GM23338 (cell line): ENCODE results near the gene HSH2D. TPM values are rescaled to one million over a fixed set of nuclear protein-coding genes. Genes with fewer than 3 reads are reported as not detected.

Experiments
- ATAC-seq: fragments of 200-7000 bp; cut with Tn5 transposase; 3 replicates; pipeline ENCODE4 v1.9.1; 2020
- DNase-seq: peaks from one replicate; pipeline ENCODE4 v3.0.0-alpha.2; 2015; ENCODE audit warnings: low spot score
- H2AFZ ChIP-seq: fragments of 200-600 bp; sonication (generic); 2 replicates; pipeline ENCODE4 v1.8.0; 2016; ENCODE audit warnings: antibody characterized with exemption, mild to moderate bottlenecking, moderate library complexity
- H3F3A ChIP-seq: fragments of 200-600 bp; sonication (generic); replicated peaks from 2 replicates; pipeline ENCODE4 v1.8.0; 2017; ENCODE audit warnings: antibody characterized with exemption, mixed run types, low read depth
- H3K27ac ChIP-seq: fragments of 200-600 bp; sonication (generic); 2 replicates; pipeline ENCODE4 v1.6.1; 2016; ENCODE audit warnings: low read depth
- H3K27me3 ChIP-seq: fragments of 200-600 bp; sonication (generic); 2 replicates; pipeline ENCODE4 v1.8.0; 2016; ENCODE audit warnings: mild to moderate bottlenecking, mixed run types, moderate library complexity; ENCODE audit not compliant: insufficient read depth
- H3K36me3 ChIP-seq: fragments of 200-600 bp; sonication (generic); 2 replicates; pipeline ENCODE4 v1.8.0; 2016; ENCODE audit warnings: mild to moderate bottlenecking; ENCODE audit not compliant: insufficient read depth
- H3K4me1 ChIP-seq: fragments of 200-600 bp; sonication (generic); 2 replicates; pipeline ENCODE4 v1.8.0; 2016; ENCODE audit warnings: mild to moderate bottlenecking, moderate library complexity; ENCODE audit not compliant: insufficient read depth
- H3K4me2 ChIP-seq: fragments of 200-600 bp; sonication (generic); 2 replicates; pipeline ENCODE4 v1.7.1; 2017; ENCODE audit warnings: mixed run types
- H3K4me3 ChIP-seq: fragments of 200-600 bp; sonication (generic); 2 replicates; pipeline ENCODE4 v1.6.1; 2016; ENCODE audit warnings: mixed run types
- H3K79me2 ChIP-seq: fragments of 200-600 bp; sonication (generic); replicated peaks from 2 replicates; pipeline ENCODE4 v1.8.0; 2017; ENCODE audit warnings: mild to moderate bottlenecking; ENCODE audit not compliant: insufficient read depth
- H3K9me2 ChIP-seq: fragments of 200-600 bp; sonication (generic); 2 replicates; pipeline ENCODE4 v1.8.0; 2017; ENCODE audit not compliant: insufficient read depth
- H4K20me1 ChIP-seq: fragments of 200-600 bp; sonication (generic); replicated peaks from 2 replicates; pipeline ENCODE4 v1.8.0; 2017; ENCODE audit warnings: mild to moderate bottlenecking; ENCODE audit not compliant: insufficient read depth
- H3K27ac Mint-ChIP-seq: 2 replicates; pipeline ENCODE4 v1.8.0; 2020; ENCODE audit warnings: inconsistent platforms, mild to moderate bottlenecking, moderate library complexity, mixed read lengths
- H3K27me3 Mint-ChIP-seq: 3 replicates; pipeline ENCODE4 v1.8.0; 2022; ENCODE audit warnings: low read depth, mild to moderate bottlenecking, moderate library complexity, mixed read lengths, inconsistent platforms; ENCODE audit not compliant: insufficient read depth, poor library complexity
- H3K36me3 Mint-ChIP-seq: 3 replicates; pipeline ENCODE4 v1.8.0; 2021; ENCODE audit warnings: low read depth, mild to moderate bottlenecking, inconsistent platforms, moderate library complexity, mixed read lengths
- H3K4me1 Mint-ChIP-seq: 3 replicates; pipeline ENCODE4 v1.8.0; 2020; ENCODE audit warnings: mild to moderate bottlenecking, inconsistent platforms, mixed read lengths
- H3K4me3 Mint-ChIP-seq: 3 replicates; pipeline ENCODE4 v1.8.0; 2021; ENCODE audit warnings: moderate library complexity, mild to moderate bottlenecking, inconsistent platforms, mixed read lengths
- H3K9me3 Mint-ChIP-seq: 3 replicates; pipeline ENCODE4 v1.8.0; 2020; ENCODE audit warnings: moderate library complexity, mild to moderate bottlenecking, inconsistent platforms, mixed read lengths
- CREB1 ChIP-seq: fragments of 250-450 bp; sonication (Bioruptor Pico); IDR thresholded peaks from 2 replicates; pipeline ENCODE4 v1.5.0; 2020; ENCODE audit warnings: low read depth, mild to moderate bottlenecking, moderate library complexity
- EZH2 ChIP-seq: fragments of 200-600 bp; sonication (generic); IDR thresholded peaks from one replicate; pipeline ENCODE4 v1.8.0; 2017; ENCODE audit warnings: antibody characterized with exemption, mild to moderate bottlenecking, low read depth; ENCODE audit not compliant: unreplicated experiment
- EZH2phosphoT487 ChIP-seq: fragments of 200-600 bp; sonication (generic); IDR thresholded peaks from one replicate; pipeline ENCODE4 v1.8.1; 2018; ENCODE audit warnings: antibody characterized with exemption; ENCODE audit not compliant: unreplicated experiment
- JUNB ChIP-seq: IDR thresholded peaks from one replicate; pipeline ENCODE4 v1.6.1; 2016; ENCODE audit warnings: antibody characterized with exemption; ENCODE audit not compliant: unreplicated experiment
- POLR2AphosphoS5 ChIP-seq: IDR thresholded peaks from 2 replicates; pipeline ENCODE4 v1.6.1; 2016; ENCODE audit warnings: antibody characterized with exemption, low read depth
- REST ChIP-seq: IDR thresholded peaks from one replicate; pipeline ENCODE4 v1.6.1; 2018; ENCODE audit warnings: antibody characterized with exemption; ENCODE audit not compliant: unreplicated experiment
- STAT1 ChIP-seq: IDR thresholded peaks from one replicate; pipeline ENCODE4 v1.6.1; 2016; ENCODE audit warnings: antibody characterized with exemption; ENCODE audit not compliant: unreplicated experiment
- ZNF114 ChIP-seq: fragments of 250-450 bp; sonication (Bioruptor Pico); IDR thresholded peaks from 2 replicates; pipeline ENCODE4 v1.5.0; 2020; ENCODE audit warnings: mild to moderate bottlenecking, moderate library complexity
- ZNF331 ChIP-seq: fragments of 250-450 bp; sonication (Bioruptor Pico); IDR thresholded peaks from 2 replicates; pipeline ENCODE4 v1.5.0; 2020; ENCODE audit warnings: low read depth, mild to moderate bottlenecking, moderate library complexity
- polyA plus RNA-seq: library from polyadenylated mRNA; unstranded; fragments of >200 nt; fragmentation: Nextera tagmentation; extraction: Ambion mirVana; gene quantifications from 2 replicates; pipeline ENCODE4 v1.2.1, GENCODE V29; 2016
- total RNA-seq: library from RNA; depleted of rRNA; stranded (reverse); fragments of >200 nt; shearing (Covaris generic); gene quantifications from 2 replicates; pipeline ENCODE4 v1.2.3, GENCODE V29; 2014
- TF ChIP-seq, protein P1 (sequence below), 2 experiments: fragments of 200-600 bp in 1 of 2; sonication (generic) in 1 of 2; conservative IDR thresholded peaks; 2 replicates each; pipeline versions ENCODE4 v1.5.1 to v1.6.1; 2016 to 2017; ENCODE audit warnings: antibody characterized with exemption in 2 of 2, low read depth in 2 of 2, mild to moderate bottlenecking in 2 of 2, moderate library complexity in 1 of 2
- TF ChIP-seq, protein P2 (sequence below): IDR thresholded peaks from 2 replicates; pipeline ENCODE4 v1.6.1; 2016; ENCODE audit warnings: antibody characterized with exemption
- TF ChIP-seq, protein P3 (sequence below): fragments of 250-450 bp; sonication (Bioruptor Pico); IDR thresholded peaks from 2 replicates; pipeline ENCODE4 v1.5.0; 2020; ENCODE audit warnings: mild to moderate bottlenecking, moderate library complexity

Gene HSH2D
- total and polyA plus RNA-seq, 2 experiments from 2014 or later: 0.81 to 1.4 TPM

DNA sequence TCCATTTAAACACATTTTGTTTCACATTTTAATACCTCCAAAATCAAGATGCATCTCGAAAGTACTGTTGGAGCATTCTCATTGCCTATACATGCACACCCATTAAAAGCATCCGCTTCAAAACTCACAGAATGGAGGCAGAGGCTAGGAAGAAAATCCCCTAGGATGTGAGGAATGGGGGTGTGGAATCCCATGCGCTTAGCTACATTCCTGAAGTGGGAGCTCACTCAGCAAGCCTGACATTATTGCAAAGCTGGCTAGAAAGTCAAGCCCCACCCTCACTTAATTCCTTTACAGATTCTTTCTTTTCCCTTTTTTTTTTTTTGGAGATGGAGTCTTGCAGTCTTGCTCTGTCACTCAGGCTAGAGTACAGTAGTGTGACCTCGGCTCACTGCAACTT, 37.1 kb downstream of the HSH2D start:
- no peak overlapping the region for H3K4me2 ChIP-seq
- no peaks in the 10 kb centered on the region; the same call in 2 of the 3 replicates for H3K36me3 Mint-ChIP-seq

More for the DNA sequence above, 37.1 kb downstream of the HSH2D start:
- Histone ChIP-seq H4K20me1 (no peaks in the 10 kb centered on the region), H3F3A (no peaks in the 10 kb centered on the region), H3K4me3 (no peak overlapping the region), H3K9me2 (no peaks in the 10 kb centered on the region), H3K36me3 (no peaks in the 10 kb centered on the region), H2AFZ (no peak overlapping the region), H3K79me2 (no peaks in the 10 kb centered on the region), H3K27me3 (no peaks in the 10 kb centered on the region), H3K27ac (no peak overlapping the region), H3K4me1 (no peaks in the 10 kb centered on the region)
- TF ChIP-seq, protein P1, sequence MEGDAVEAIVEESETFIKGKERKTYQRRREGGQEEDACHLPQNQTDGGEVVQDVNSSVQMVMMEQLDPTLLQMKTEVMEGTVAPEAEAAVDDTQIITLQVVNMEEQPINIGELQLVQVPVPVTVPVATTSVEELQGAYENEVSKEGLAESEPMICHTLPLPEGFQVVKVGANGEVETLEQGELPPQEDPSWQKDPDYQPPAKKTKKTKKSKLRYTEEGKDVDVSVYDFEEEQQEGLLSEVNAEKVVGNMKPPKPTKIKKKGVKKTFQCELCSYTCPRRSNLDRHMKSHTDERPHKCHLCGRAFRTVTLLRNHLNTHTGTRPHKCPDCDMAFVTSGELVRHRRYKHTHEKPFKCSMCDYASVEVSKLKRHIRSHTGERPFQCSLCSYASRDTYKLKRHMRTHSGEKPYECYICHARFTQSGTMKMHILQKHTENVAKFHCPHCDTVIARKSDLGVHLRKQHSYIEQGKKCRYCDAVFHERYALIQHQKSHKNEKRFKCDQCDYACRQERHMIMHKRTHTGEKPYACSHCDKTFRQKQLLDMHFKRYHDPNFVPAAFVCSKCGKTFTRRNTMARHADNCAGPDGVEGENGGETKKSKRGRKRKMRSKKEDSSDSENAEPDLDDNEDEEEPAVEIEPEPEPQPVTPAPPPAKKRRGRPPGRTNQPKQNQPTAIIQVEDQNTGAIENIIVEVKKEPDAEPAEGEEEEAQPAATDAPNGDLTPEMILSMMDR (conservative IDR thresholded peaks at IDR 0.05; ENCODE audit: low read depth in 2 of 2): no peak
- no peak for TF ChIP-seq EZH2
- no peak for TF ChIP-seq EZH2phosphoT487
- no peak for TF ChIP-seq JUNB
- TF ChIP-seq ZNF331 (CRISPR knock-in tag): no peak
- TF ChIP-seq, protein P2, sequence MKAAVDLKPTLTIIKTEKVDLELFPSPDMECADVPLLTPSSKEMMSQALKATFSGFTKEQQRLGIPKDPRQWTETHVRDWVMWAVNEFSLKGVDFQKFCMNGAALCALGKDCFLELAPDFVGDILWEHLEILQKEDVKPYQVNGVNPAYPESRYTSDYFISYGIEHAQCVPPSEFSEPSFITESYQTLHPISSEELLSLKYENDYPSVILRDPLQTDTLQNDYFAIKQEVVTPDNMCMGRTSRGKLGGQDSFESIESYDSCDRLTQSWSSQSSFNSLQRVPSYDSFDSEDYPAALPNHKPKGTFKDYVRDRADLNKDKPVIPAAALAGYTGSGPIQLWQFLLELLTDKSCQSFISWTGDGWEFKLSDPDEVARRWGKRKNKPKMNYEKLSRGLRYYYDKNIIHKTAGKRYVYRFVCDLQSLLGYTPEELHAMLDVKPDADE: no peak
- TF ChIP-seq, protein P3, sequence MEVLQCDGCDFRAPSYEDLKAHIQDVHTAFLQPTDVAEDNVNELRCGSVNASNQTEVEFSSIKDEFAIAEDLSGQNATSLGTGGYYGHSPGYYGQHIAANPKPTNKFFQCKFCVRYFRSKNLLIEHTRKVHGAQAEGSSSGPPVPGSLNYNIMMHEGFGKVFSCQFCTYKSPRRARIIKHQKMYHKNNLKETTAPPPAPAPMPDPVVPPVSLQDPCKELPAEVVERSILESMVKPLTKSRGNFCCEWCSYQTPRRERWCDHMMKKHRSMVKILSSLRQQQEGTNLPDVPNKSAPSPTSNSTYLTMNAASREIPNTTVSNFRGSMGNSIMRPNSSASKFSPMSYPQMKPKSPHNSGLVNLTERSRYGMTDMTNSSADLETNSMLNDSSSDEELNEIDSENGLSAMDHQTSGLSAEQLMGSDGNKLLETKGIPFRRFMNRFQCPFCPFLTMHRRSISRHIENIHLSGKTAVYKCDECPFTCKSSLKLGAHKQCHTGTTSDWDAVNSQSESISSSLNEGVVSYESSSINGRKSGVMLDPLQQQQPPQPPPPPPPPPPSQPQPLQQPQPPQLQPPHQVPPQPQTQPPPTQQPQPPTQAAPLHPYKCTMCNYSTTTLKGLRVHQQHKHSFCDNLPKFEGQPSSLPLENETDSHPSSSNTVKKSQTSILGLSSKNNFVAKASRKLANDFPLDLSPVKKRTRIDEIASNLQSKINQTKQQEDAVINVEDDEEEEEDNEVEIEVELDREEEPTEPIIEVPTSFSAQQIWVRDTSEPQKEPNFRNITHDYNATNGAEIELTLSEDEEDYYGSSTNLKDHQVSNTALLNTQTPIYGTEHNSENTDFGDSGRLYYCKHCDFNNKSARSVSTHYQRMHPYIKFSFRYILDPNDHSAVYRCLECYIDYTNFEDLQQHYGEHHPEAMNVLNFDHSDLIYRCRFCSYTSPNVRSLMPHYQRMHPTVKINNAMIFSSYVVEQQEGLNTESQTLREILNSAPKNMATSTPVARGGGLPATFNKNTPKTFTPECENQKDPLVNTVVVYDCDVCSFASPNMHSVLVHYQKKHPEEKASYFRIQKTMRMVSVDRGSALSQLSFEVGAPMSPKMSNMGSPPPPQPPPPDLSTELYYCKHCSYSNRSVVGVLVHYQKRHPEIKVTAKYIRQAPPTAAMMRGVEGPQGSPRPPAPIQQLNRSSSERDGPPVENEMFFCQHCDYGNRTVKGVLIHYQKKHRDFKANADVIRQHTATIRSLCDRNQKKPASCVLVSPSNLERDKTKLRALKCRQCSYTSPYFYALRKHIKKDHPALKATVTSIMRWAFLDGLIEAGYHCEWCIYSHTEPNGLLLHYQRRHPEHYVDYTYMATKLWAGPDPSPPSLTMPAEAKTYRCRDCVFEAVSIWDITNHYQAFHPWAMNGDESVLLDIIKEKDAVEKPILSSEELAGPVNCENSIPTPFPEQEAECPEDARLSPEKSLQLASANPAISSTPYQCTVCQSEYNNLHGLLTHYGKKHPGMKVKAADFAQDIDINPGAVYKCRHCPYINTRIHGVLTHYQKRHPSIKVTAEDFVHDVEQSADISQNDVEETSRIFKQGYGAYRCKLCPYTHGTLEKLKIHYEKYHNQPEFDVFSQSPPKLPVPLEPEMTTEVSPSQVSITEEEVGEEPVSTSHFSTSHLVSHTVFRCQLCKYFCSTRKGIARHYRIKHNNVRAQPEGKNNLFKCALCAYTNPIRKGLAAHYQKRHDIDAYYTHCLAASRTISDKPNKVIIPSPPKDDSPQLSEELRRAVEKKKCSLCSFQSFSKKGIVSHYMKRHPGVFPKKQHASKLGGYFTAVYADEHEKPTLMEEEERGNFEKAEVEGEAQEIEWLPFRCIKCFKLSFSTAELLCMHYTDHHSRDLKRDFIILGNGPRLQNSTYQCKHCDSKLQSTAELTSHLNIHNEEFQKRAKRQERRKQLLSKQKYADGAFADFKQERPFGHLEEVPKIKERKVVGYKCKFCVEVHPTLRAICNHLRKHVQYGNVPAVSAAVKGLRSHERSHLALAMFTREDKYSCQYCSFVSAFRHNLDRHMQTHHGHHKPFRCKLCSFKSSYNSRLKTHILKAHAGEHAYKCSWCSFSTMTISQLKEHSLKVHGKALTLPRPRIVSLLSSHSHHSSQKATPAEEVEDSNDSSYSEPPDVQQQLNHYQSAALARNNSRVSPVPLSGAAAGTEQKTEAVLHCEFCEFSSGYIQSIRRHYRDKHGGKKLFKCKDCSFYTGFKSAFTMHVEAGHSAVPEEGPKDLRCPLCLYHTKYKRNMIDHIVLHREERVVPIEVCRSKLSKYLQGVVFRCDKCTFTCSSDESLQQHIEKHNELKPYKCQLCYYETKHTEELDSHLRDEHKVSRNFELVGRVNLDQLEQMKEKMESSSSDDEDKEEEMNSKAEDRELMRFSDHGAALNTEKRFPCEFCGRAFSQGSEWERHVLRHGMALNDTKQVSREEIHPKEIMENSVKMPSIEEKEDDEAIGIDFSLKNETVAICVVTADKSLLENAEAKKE: no peak
- TF ChIP-seq REST: no peak
- TF ChIP-seq ZNF114 (CRISPR knock-in tag): no peak
- no peak for TF ChIP-seq POLR2AphosphoS5
- no peak for TF ChIP-seq STAT1
- no peak for TF ChIP-seq CREB1 (CRISPR knock-in tag)
- no peaks in the 10 kb centered on the region for H3K4me1 Mint-ChIP-seq
- no peak for ATAC-seq
- DNase-seq: peak; percentile 54
- H3K27me3 Mint-ChIP-seq: peaks cover 8% of the 10 kb centered on the region
- peaks cover 17% of the 10 kb centered on the region for H3K9me3 Mint-ChIP-seq
- no peak overlapping the region for H3K27ac Mint-ChIP-seq
- H3K4me3 Mint-ChIP-seq: no peak overlapping the region
